H9 (cell line): ENCODE measurements around the gene MYOF. TPM values are rescaled to one million over a fixed set of nuclear protein-coding genes. Genes with fewer than 3 reads are reported as not detected.

Source experiments
- DNase-seq: peaks from one replicate; pipeline ENCODE4 v3.0.0-alpha.2; 2017
- H2AFZ ChIP-seq: one replicate; pipeline ENCODE4 v1.6.1; 2013; ENCODE audit warnings: mild to moderate bottlenecking, low read length, control low read depth, moderate library complexity
- H2AK5ac ChIP-seq: 2 replicates; pipeline ENCODE4 v1.6.1; 2013; ENCODE audit warnings: low read length, control low read depth, mixed read lengths; ENCODE audit not compliant: insufficient read length
- H2BK120ac ChIP-seq: one replicate; pipeline ENCODE4 v1.6.1; 2013; ENCODE audit warnings: low read depth, mild to moderate bottlenecking, low read length, control low read depth, inconsistent platforms; ENCODE audit not compliant: poor library complexity, severe bottlenecking
- H2BK12ac ChIP-seq: 2 replicates; pipeline ENCODE4 v1.6.1; 2013; ENCODE audit warnings: low read length, control low read depth, mixed read lengths, low read depth; ENCODE audit not compliant: insufficient read length
- H2BK15ac ChIP-seq: 2 replicates; pipeline ENCODE4 v1.6.1; 2013; ENCODE audit warnings: low read depth, low read length, control low read depth
- H2BK20ac ChIP-seq: one replicate; pipeline ENCODE4 v1.6.1; 2013; ENCODE audit warnings: low read depth, mild to moderate bottlenecking, low read length, control low read depth, inconsistent platforms; ENCODE audit not compliant: poor library complexity, severe bottlenecking
- H2BK5ac ChIP-seq: 2 replicates; pipeline ENCODE4 v1.6.1; 2013; ENCODE audit warnings: low read length, control low read depth, mixed read lengths; ENCODE audit not compliant: insufficient read length
- H3K14ac ChIP-seq: 2 replicates; pipeline ENCODE4 v1.6.1; 2013; ENCODE audit warnings: low read length, control low read depth; ENCODE audit not compliant: insufficient read depth
- H3K18ac ChIP-seq: 2 replicates; pipeline ENCODE4 v1.6.1; 2013; ENCODE audit warnings: low read depth, mild to moderate bottlenecking, mixed read lengths, low read length, control low read depth; ENCODE audit not compliant: insufficient read length
- H3K23ac ChIP-seq: 2 replicates; pipeline ENCODE4 v1.6.1; 2013; ENCODE audit warnings: low read length, control low read depth, mixed read lengths, low read depth; ENCODE audit not compliant: insufficient read length
- H3K23me2 ChIP-seq: 2 replicates; pipeline ENCODE4 v1.6.1; 2013; ENCODE audit warnings: low read depth, mild to moderate bottlenecking, mixed read lengths, low read length, control low read depth; ENCODE audit not compliant: insufficient read length, poor library complexity, severe bottlenecking
- H3K27ac ChIP-seq: 2 replicates; pipeline ENCODE4 v1.5.1; 2013; ENCODE audit warnings: low read length, control low read depth, mixed read lengths, low read depth; ENCODE audit not compliant: insufficient read length
- H3K27me3 ChIP-seq: 2 replicates; pipeline ENCODE4 v1.6.1; 2013; ENCODE audit warnings: low read length, control low read depth, inconsistent platforms; ENCODE audit not compliant: insufficient read depth
- H3K4ac ChIP-seq: 2 replicates; pipeline ENCODE4 v1.6.1; 2013; ENCODE audit warnings: low read depth, mild to moderate bottlenecking, control low read depth, inconsistent platforms, low read length, moderate library complexity
- H3K4me1 ChIP-seq: 2 replicates; pipeline ENCODE4 v1.6.1; 2013; ENCODE audit warnings: low read length, control low read depth, inconsistent platforms; ENCODE audit not compliant: insufficient read depth
- H3K4me2 ChIP-seq: 2 replicates; pipeline ENCODE4 v1.6.1; 2013; ENCODE audit warnings: low read length, control low read depth, mixed read lengths; ENCODE audit not compliant: insufficient read length, insufficient read depth
- H3K56ac ChIP-seq: 2 replicates; pipeline ENCODE4 v1.6.1; 2013; ENCODE audit warnings: low read depth, mild to moderate bottlenecking, mixed read lengths, low read length, control low read depth; ENCODE audit not compliant: insufficient read length
- H3K79me1 ChIP-seq: 2 replicates; pipeline ENCODE4 v1.6.1; 2013; ENCODE audit warnings: low read depth, mild to moderate bottlenecking, moderate library complexity, low read length, control low read depth, inconsistent platforms; ENCODE audit not compliant: insufficient read depth, poor library complexity, severe bottlenecking
- H3K79me2 ChIP-seq: 2 replicates; pipeline ENCODE4 v1.6.1; 2013; ENCODE audit warnings: low read length, control low read depth, inconsistent platforms; ENCODE audit not compliant: insufficient read depth
- H3K9ac ChIP-seq: 2 replicates; pipeline ENCODE4 v1.6.1; 2013; ENCODE audit warnings: low read length, control low read depth, mixed read lengths; ENCODE audit not compliant: insufficient read length; ENCODE audit errors: extremely low read depth
- H3K9me3 ChIP-seq: one replicate; pipeline ENCODE4 v1.6.1; 2013; ENCODE audit warnings: low read depth, low read length, inconsistent platforms; ENCODE audit not compliant: control insufficient read depth
- H3T11ph ChIP-seq: one replicate; pipeline ENCODE4 v1.6.1; 2013; ENCODE audit warnings: mild to moderate bottlenecking, low read length, control low read depth, inconsistent platforms
- H4K20me1 ChIP-seq: one replicate; pipeline ENCODE4 v1.6.1; 2013; ENCODE audit not compliant: control insufficient read depth, insufficient read length, insufficient read depth
- H4K5ac ChIP-seq: 2 replicates; pipeline ENCODE4 v1.6.1; 2013; ENCODE audit warnings: low read depth, mild to moderate bottlenecking, mixed read lengths, low read length, control low read depth; ENCODE audit not compliant: insufficient read length
- H4K8ac ChIP-seq: replicated peaks from 2 replicates; pipeline ENCODE4 v1.6.1; 2013; ENCODE audit warnings: low read length, control low read depth, mixed read lengths, low read depth; ENCODE audit not compliant: insufficient read length
- H4K91ac ChIP-seq: 2 replicates; pipeline ENCODE4 v1.6.1; 2013; ENCODE audit warnings: low read depth, mild to moderate bottlenecking, moderate library complexity, mixed read lengths, low read length, control low read depth; ENCODE audit not compliant: insufficient read length
- H3K27ac Mint-ChIP-seq, 3 experiments: 2 replicates in 2 of 3; 3 replicates in 1 of 3; pipeline ENCODE4 v1.8.0; 2020 to 2021; ENCODE audit warnings: mixed read lengths in 3 of 3, mild to moderate bottlenecking in 1 of 3, moderate library complexity in 1 of 3
- H3K27me3 Mint-ChIP-seq: 2 replicates; pipeline ENCODE4 v1.8.0; 2021; ENCODE audit warnings: low read depth, mild to moderate bottlenecking, moderate library complexity, mixed read lengths
- H3K36me3 Mint-ChIP-seq, 3 experiments: 2 replicates in 2 of 3; 3 replicates in 1 of 3; pipeline ENCODE4 v1.8.0; 2020 to 2021; ENCODE audit warnings: low read depth in 3 of 3, mixed read lengths in 3 of 3; ENCODE audit not compliant: insufficient read depth in 1 of 3
- H3K4me1 Mint-ChIP-seq, 2 experiments: 2 replicates each; pipeline ENCODE4 v1.8.0; 2020; ENCODE audit warnings: mixed read lengths in 2 of 2
- H3K4me3 Mint-ChIP-seq, 2 experiments: 2 replicates in 1 of 2; 3 replicates in 1 of 2; pipeline ENCODE4 v1.8.0; 2020 to 2021; ENCODE audit warnings: mild to moderate bottlenecking in 2 of 2, mixed read lengths in 2 of 2, moderate library complexity in 1 of 2
- H3K9me3 Mint-ChIP-seq, 2 experiments: 2 replicates in 1 of 2; 3 replicates in 1 of 2; pipeline ENCODE4 v1.8.0; 2020; ENCODE audit warnings: mild to moderate bottlenecking in 2 of 2, mixed read lengths in 2 of 2, moderate library complexity in 1 of 2
- WGBS: extraction: QIAGEN DNeasy Blood & Tissue Kit; methylation state at CpG from one replicate; pipeline ENCODE4 v1.1.7; 2013; ENCODE audit warnings: missing lambda C conversion rate, low lambda C conversion rate, mixed read lengths; ENCODE audit not compliant: insufficient read length; ENCODE audit errors: extremely low coverage; 5-methylcytosine and 5-hydroxymethylcytosine counted together
- total RNA-seq: library from RNA; stranded (reverse); gene quantifications from 2 replicates; pipeline ENCODE4 v1.2.1, GENCODE V29; 2021
- TF ChIP-seq, protein P1 (sequence below): fragments of 200-600 bp; sonication (generic); conservative IDR thresholded peaks from 3 replicates; pipeline ENCODE4 v1.8.0; 2021; ENCODE audit warnings: antibody characterized with exemption, mild to moderate bottlenecking

MYOF gene
- total RNA-seq, 1 experiment from 2014 or later: 2.8 TPM

DNA sequence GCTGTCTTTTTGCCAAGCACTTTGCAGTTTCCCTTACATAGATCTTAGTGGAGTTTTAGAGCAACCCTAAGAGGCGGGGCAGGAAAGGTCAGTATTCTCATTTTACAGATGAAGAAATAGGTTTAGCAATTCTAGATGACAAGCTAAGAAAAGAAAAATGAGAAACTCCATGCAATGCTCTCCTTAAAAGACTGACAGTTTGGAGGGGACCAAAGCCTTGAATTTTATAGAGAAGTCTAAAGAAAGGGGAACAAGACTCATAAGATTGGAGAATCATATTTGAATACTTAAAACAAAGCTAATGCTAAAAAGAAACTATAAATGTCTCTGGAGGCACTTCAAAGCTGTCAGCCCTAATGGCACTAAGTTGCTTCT, 33.9 kb upstream of the MYOF start:
- H3K79me1 ChIP-seq: no peaks in the 10 kb centered on the region
- no peak overlapping the region for H2BK120ac ChIP-seq
- no peaks in the 10 kb centered on the region for H4K20me1 ChIP-seq
- no peak overlapping the region for H2BK20ac ChIP-seq
- no peaks in the 10 kb centered on the region for H3K23me2 ChIP-seq
- H2AFZ ChIP-seq: no peak overlapping the region
- Mint-ChIP-seq H3K36me3 (peaks cover 42 to 74% (median 65%) of the 10 kb centered on the region in 3 experiments), H3K4me1 (peaks cover 6 to 7% of the 10 kb centered on the region in 2 experiments), H3K27me3 (no peaks in the 10 kb centered on the region), H3K9me3 (peaks cover 15% of the 10 kb centered on the region in 2 experiments), H3K27ac (no peak overlapping the region), H3K4me3 (no peak overlapping the region)
- H3K4ac ChIP-seq: no peak overlapping the region
- H2AK5ac ChIP-seq: no peak overlapping the region
- H2BK5ac ChIP-seq: no peak overlapping the region
- no peak overlapping the region for H3T11ph ChIP-seq
- H3K27ac ChIP-seq: no peak overlapping the region
- no peak overlapping the region for H3K23ac ChIP-seq
- H2BK12ac ChIP-seq: no peak overlapping the region
- no peaks in the 10 kb centered on the region for H3K4me1 ChIP-seq
- H3K79me2 ChIP-seq: no peaks in the 10 kb centered on the region
- no peak overlapping the region for H3K9ac ChIP-seq
- no peak for DNase-seq
- H3K14ac ChIP-seq: no peak overlapping the region
- H2BK15ac ChIP-seq: no peak overlapping the region
- H3K9me3 ChIP-seq: peaks cover 20% of the 10 kb centered on the region
- TF ChIP-seq, protein P1, sequence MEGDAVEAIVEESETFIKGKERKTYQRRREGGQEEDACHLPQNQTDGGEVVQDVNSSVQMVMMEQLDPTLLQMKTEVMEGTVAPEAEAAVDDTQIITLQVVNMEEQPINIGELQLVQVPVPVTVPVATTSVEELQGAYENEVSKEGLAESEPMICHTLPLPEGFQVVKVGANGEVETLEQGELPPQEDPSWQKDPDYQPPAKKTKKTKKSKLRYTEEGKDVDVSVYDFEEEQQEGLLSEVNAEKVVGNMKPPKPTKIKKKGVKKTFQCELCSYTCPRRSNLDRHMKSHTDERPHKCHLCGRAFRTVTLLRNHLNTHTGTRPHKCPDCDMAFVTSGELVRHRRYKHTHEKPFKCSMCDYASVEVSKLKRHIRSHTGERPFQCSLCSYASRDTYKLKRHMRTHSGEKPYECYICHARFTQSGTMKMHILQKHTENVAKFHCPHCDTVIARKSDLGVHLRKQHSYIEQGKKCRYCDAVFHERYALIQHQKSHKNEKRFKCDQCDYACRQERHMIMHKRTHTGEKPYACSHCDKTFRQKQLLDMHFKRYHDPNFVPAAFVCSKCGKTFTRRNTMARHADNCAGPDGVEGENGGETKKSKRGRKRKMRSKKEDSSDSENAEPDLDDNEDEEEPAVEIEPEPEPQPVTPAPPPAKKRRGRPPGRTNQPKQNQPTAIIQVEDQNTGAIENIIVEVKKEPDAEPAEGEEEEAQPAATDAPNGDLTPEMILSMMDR: no peak
- no peak overlapping the region for H3K18ac ChIP-seq
- no peak overlapping the region for H3K56ac ChIP-seq
- no peaks in the 10 kb centered on the region for H3K27me3 ChIP-seq
- WGBS: no CpG with 5 or more reads among the region's 1 CpG
- no peak overlapping the region for H4K5ac ChIP-seq
- H4K91ac ChIP-seq: no peak overlapping the region
- no peak overlapping the region for H4K8ac ChIP-seq
- no peak overlapping the region for H3K4me2 ChIP-seq
